H1 (cell line): ENCODE data around the gene ARF6. TPM values are rescaled to one million over a fixed set of nuclear protein-coding genes. Genes with fewer than 3 reads are reported as not detected.

Source experiments
- CTCF ChIA-PET: fragments of 300-600 bp; sonication (Branson Sonifier 250); formaldehyde crosslinking; loops from one replicate; lab custom pipeline; 2021; ENCODE audit not compliant: partially characterized antibody; lab: Charles Lee
- POLR2A ChIA-PET: fragments of 300-600 bp; sonication (Branson Sonifier 250); formaldehyde crosslinking; loops from one replicate; lab custom pipeline; 2021; ENCODE audit warnings: inconsistent platforms; ENCODE audit not compliant: partially characterized antibody; lab: Charles Lee
- DNase-seq, 2 experiments: peaks; one replicate each; pipeline versions ENCODE4 v3.0.0 to v3.0.0-alpha.2; 2010 to 2022; ENCODE audit warnings: low spot score in 2 of 2, low read depth in 1 of 2, mixed read lengths in 1 of 2
- FAIRE-seq: peaks from 2 replicates; lab custom pipeline; 2011; peaks lifted over from hg19 to GRCh38; lab: Jason Lieb, UNC
- H2AFZ ChIP-seq: 2 replicates; pipeline ENCODE4 v1.8.1; 2012; ENCODE audit warnings: low read length, inconsistent platforms
- H2AK5ac ChIP-seq: 2 replicates; pipeline ENCODE4 v1.6.1; 2013; ENCODE audit warnings: low read depth, low read length
- H2BK120ac ChIP-seq: replicated peaks from 2 replicates; pipeline ENCODE3; 2013; ENCODE audit warnings: low read depth, low read length, inconsistent platforms
- H2BK12ac ChIP-seq: 2 replicates; pipeline ENCODE4 v1.6.1; 2013; ENCODE audit warnings: low read depth, low read length
- H2BK15ac ChIP-seq: 2 replicates; pipeline ENCODE4 v1.6.1; 2013; ENCODE audit warnings: low read length
- H2BK20ac ChIP-seq: 2 replicates; pipeline ENCODE4 v1.6.1; 2013; ENCODE audit warnings: low read length
- H2BK5ac ChIP-seq: 2 replicates; pipeline ENCODE4 v1.6.1; 2013; ENCODE audit warnings: low read depth, low read length
- H3K14ac ChIP-seq: 2 replicates; pipeline ENCODE4 v1.6.1; 2013; ENCODE audit warnings: inconsistent platforms; ENCODE audit not compliant: insufficient read length
- H3K18ac ChIP-seq: 2 replicates; pipeline ENCODE4 v1.6.1; 2013; ENCODE audit warnings: low read length; ENCODE audit errors: extremely low read depth
- H3K23ac ChIP-seq: 2 replicates; pipeline ENCODE4 v1.6.1; 2013; ENCODE audit warnings: inconsistent platforms; ENCODE audit not compliant: insufficient read length
- H3K23me2 ChIP-seq: 2 replicates; pipeline ENCODE4 v1.6.1; 2013; ENCODE audit warnings: low read depth, low read length
- H3K27ac ChIP-seq: 2 replicates; pipeline ENCODE4 v1.6.1; 2011; ENCODE audit warnings: low read depth, low read length, inconsistent platforms
- H3K27me3 ChIP-seq, 4 experiments: replicated peaks in 1 of 4; 1 replicate in 1 of 4; 2 replicates in 3 of 4; pipeline versions ENCODE4 v1.6.1 to v1.8.1; 2011 to 2013; ENCODE audit warnings: low read length in 3 of 4, mild to moderate bottlenecking in 3 of 4, inconsistent platforms in 2 of 4, mixed read lengths in 2 of 4, moderate library complexity in 1 of 4; ENCODE audit not compliant: control insufficient read depth in 3 of 4, insufficient read depth in 3 of 4; ENCODE audit errors: extremely low read depth in 1 of 4
- H3K36me3 ChIP-seq, 4 experiments: 2 replicates each; pipeline versions ENCODE4 v1.6.1 to v1.8.1; 2011 to 2013; ENCODE audit warnings: mild to moderate bottlenecking in 4 of 4, low read length in 3 of 4, moderate library complexity in 2 of 4, control low read depth in 1 of 4, inconsistent platforms in 1 of 4; ENCODE audit not compliant: insufficient read depth in 4 of 4, control insufficient read depth in 2 of 4
- H3K4ac ChIP-seq: replicated peaks from 2 replicates; pipeline ENCODE3; 2013; ENCODE audit warnings: low read length, low read depth, mixed read lengths, inconsistent platforms; ENCODE audit not compliant: insufficient read length
- H3K4me1 ChIP-seq, 4 experiments: replicated peaks in 1 of 4; 1 replicate in 1 of 4; 2 replicates in 3 of 4; pipeline versions ENCODE4 v1.6.1 to v1.8.1; 2011 to 2013; ENCODE audit warnings: low read length in 3 of 4, inconsistent platforms in 2 of 4, mixed read lengths in 1 of 4; ENCODE audit not compliant: insufficient read depth in 4 of 4, control insufficient read depth in 3 of 4
- H3K4me2 ChIP-seq, 2 experiments: 2 replicates each; pipeline versions ENCODE4 v1.6.1 to v1.8.1; 2011 to 2013; ENCODE audit warnings: low read depth in 2 of 2, low read length in 2 of 2, control low read depth in 1 of 2, inconsistent platforms in 1 of 2, mild to moderate bottlenecking in 1 of 2; ENCODE audit not compliant: insufficient read depth in 1 of 2
- H3K4me3 ChIP-seq, 4 experiments: fragments of 200-600, 300-600 bp in 1 of 4; sonication (generic), shearing (Covaris generic), sonication (Bioruptor Twin) in 1 of 4; 2 replicates each; pipeline versions ENCODE4 v1.5.1 to v1.8.1; 2011 to 2016; ENCODE audit warnings: low read length in 4 of 4, low read depth in 3 of 4, control low read depth in 2 of 4, inconsistent platforms in 2 of 4, mild to moderate bottlenecking in 2 of 4, mixed read lengths in 1 of 4, moderate library complexity in 1 of 4; ENCODE audit not compliant: insufficient read depth in 2 of 4; ENCODE audit errors: extremely low read depth in 1 of 4
- H3K56ac ChIP-seq: replicated peaks from 2 replicates; pipeline ENCODE3; 2013; ENCODE audit warnings: low read depth, mild to moderate bottlenecking, mixed read lengths, low read length, inconsistent platforms; ENCODE audit not compliant: insufficient read length
- H3K79me1 ChIP-seq: 2 replicates; pipeline ENCODE4 v1.6.1; 2013; ENCODE audit warnings: low read depth, low read length, control low read depth
- H3K79me2 ChIP-seq, 2 experiments: 2 replicates each; pipeline versions ENCODE4 v1.6.1 to v1.8.1; 2012 to 2013; ENCODE audit warnings: low read length in 2 of 2, mild to moderate bottlenecking in 2 of 2, inconsistent platforms in 1 of 2; ENCODE audit not compliant: insufficient read depth in 2 of 2, control insufficient read depth in 1 of 2
- H3K9ac ChIP-seq, 4 experiments: replicated peaks in 1 of 4; 1 replicate in 1 of 4; 2 replicates in 3 of 4; pipeline versions ENCODE4 v1.6.1 to v1.8.1; 2011 to 2013; ENCODE audit warnings: low read depth in 3 of 4, low read length in 3 of 4, control low read depth in 2 of 4, mild to moderate bottlenecking in 2 of 4, moderate library complexity in 2 of 4, inconsistent platforms in 1 of 4; ENCODE audit errors: extremely low read depth in 1 of 4
- H3K9me3 ChIP-seq, 2 experiments: 2 replicates each; pipeline versions ENCODE4 v1.6.1 to v1.8.1; 2012 to 2013; ENCODE audit warnings: mild to moderate bottlenecking in 2 of 2, moderate library complexity in 2 of 2, control low read depth in 1 of 2, inconsistent platforms in 1 of 2, low read depth in 1 of 2, low read length in 1 of 2, mixed read lengths in 1 of 2; ENCODE audit not compliant: insufficient read depth in 2 of 2
- H4K20me1 ChIP-seq, 2 experiments: replicated peaks in 1 of 2; 2 replicates each; pipeline versions ENCODE3 to v1.8.1; 2011 to 2013; ENCODE audit warnings: inconsistent platforms in 2 of 2, low read length in 2 of 2, mild to moderate bottlenecking in 1 of 2; ENCODE audit not compliant: insufficient read depth in 2 of 2, control insufficient read depth in 1 of 2
- H4K5ac ChIP-seq: 2 replicates; pipeline ENCODE4 v1.6.1; 2013; ENCODE audit warnings: low read length, low read depth, mixed read lengths, inconsistent platforms; ENCODE audit not compliant: insufficient read length
- H4K8ac ChIP-seq: 2 replicates; pipeline ENCODE4 v1.8.0; 2013; ENCODE audit warnings: mild to moderate bottlenecking, moderate library complexity, low read length, inconsistent platforms; ENCODE audit not compliant: insufficient read depth; ENCODE audit errors: extremely low read depth
- H4K91ac ChIP-seq: replicated peaks from 2 replicates; pipeline ENCODE3; 2013; ENCODE audit warnings: low read length, mixed read lengths, inconsistent platforms; ENCODE audit not compliant: insufficient read length
- KDM4A ChIP-seq: IDR thresholded peaks from one replicate; pipeline ENCODE4 v1.7.1; 2012; ENCODE audit warnings: low read depth, mild to moderate bottlenecking, moderate library complexity, low read length, inconsistent platforms; ENCODE audit not compliant: severe bottlenecking
- WGBS, 2 experiments: shearing (Covaris generic) in 1 of 2; methylation state at CpG; one replicate each; pipeline versions ENCODE4 v1.1.6 to v1.1.7; 2013 to 2015; ENCODE audit warnings: low lambda C conversion rate in 2 of 2, mixed read lengths in 2 of 2, inconsistent platforms in 1 of 2, low coverage in 1 of 2, missing lambda C conversion rate in 1 of 2; ENCODE audit not compliant: insufficient replicate concordance in 2 of 2, insufficient coverage in 1 of 2, insufficient read length in 1 of 2; ENCODE audit errors: extremely low coverage in 1 of 2, missing lambda C conversion rate in 1 of 2; 5-methylcytosine and 5-hydroxymethylcytosine counted together
- long read RNA-seq, 2 experiments: library from RNA in 1 of 2; library from capped mRNA in 1 of 2; stranded (forward); transcript quantifications; one replicate each; pipeline ENCODE4 v2.0.0, GENCODE V29; 2021; ENCODE audit warnings: inconsistent platforms in 1 of 2
- polyA minus RNA-seq, 3 experiments: library from RNA; depleted of rRNA, polyadenylated mRNA; stranded (reverse); fragments of >200 nt; gene quantifications; 1 replicate in 2 of 3; 2 replicates in 1 of 3; pipeline ENCODE4 v1.2.3, GENCODE V29; 2011
- polyA plus RNA-seq, 7 experiments: library from polyadenylated mRNA; depleted of rRNA in 3 of 7; stranded (reverse) in 5 of 7; unstranded in 2 of 7; fragments of >200 nt in 5 of 7; fragments of 200-250 nt in 2 of 7; gene quantifications; 1 replicate in 5 of 7; 2 replicates in 1 of 7; 4 replicates in 1 of 7; pipeline versions ENCODE4 v1.2.1 to v1.2.3, GENCODE V29; 2011 to 2013; ENCODE audit warnings: missing spikeins in 2 of 7, mixed read lengths in 2 of 7
- total RNA-seq: library from RNA; stranded (reverse); fragmentation: NEBNext Ultra II Directional; extraction: Animal tissue kit (Norgen Biotek cat#: 25700); gene quantifications from 2 replicates; pipeline ENCODE4 v1.2.1, GENCODE V29; 2021

ARF6 gene
- total RNA-seq (56.7 and 56.9 TPM in 2 replicates), polyA plus RNA-seq (2011; rRNA removed) (17.2 and 20.8 TPM in 2 replicates), polyA minus RNA-seq (2011; rRNA and poly(A)+ RNA removed) (17.7 and 21.3 TPM in 2 replicates)
- 21.3 TPM for polyA plus RNA-seq (2011; cell fraction: cytosol; rRNA removed)
- polyA plus RNA-seq (2011; cell fraction: nucleus; rRNA removed): 18.2 TPM
- 24.0 to 30.3 TPM (median 25.4 TPM) in 4 replicates for polyA plus RNA-seq (2012, experiment 1 of 2)
- polyA plus RNA-seq (2012, experiment 2 of 2): 13.2 TPM
- 31.5 TPM for polyA plus RNA-seq (2013, experiment 1 of 2)
- 32.3 TPM for polyA plus RNA-seq (2013, experiment 2 of 2)
- 14.9 TPM for polyA minus RNA-seq (2011; cell fraction: cytosol; rRNA and poly(A)+ RNA removed)
- polyA minus RNA-seq (2011; cell fraction: nucleus; rRNA and poly(A)+ RNA removed): 22.1 TPM
- long read RNA-seq, experiment 1, transcript ARF6-201 (2 exons, 3,865 nt): major isoform, 7 of 97 reads
- long read RNA-seq, experiment 1, partial matches to known transcripts: 0 of 97 reads
- long read RNA-seq, experiment 1, other reads (novel, unspliced or antisense): 90 of 97 reads
- long read RNA-seq, experiment 2: 0 reads

- Histone ChIP-seq H4K5ac (peak within 1 kb of the TSS; percentile 97), H3K9me3 (no peaks in the 10 kb centered on the region), H2BK5ac (peak within 1 kb of the TSS; percentile 87), H2BK15ac (no peak within 1 kb of the TSS), H3K14ac (no peak within 1 kb of the TSS), H3K4me2 (peak within 1 kb of the TSS; percentile 83 to 89), H3K4me3 (peak within 1 kb of the TSS; percentile 82 to 93 (median 84)), H2BK20ac (no peak within 1 kb of the TSS), H3K9ac (peak within 1 kb of the TSS; percentile 93 to 98 (median 97)), H3K23ac (no peak within 1 kb of the TSS), H3K4ac (no peak within 1 kb of the TSS), H4K20me1 (peaks cover 8 to 14% of the 10 kb centered on the region in 2 experiments), H3K36me3 (peaks cover 0 to 17% (median 0%) of the 10 kb centered on the region in 4 experiments; a peak in 1 of 8 replicates), H3K4me1 (no peaks in the 10 kb centered on the region; a peak in 2 of 7 replicates), H3K23me2 (peaks cover 3% of the 10 kb centered on the region; the same call in 1 of the 2 replicates), H3K18ac (peak within 1 kb of the TSS; percentile 73; the same call in 1 of the 2 replicates), H4K91ac (peak within 1 kb of the TSS; percentile 60), H3K27ac (peak within 1 kb of the TSS; percentile 88), H2BK120ac (no peak within 1 kb of the TSS), H2AFZ (peak within 1 kb of the TSS; percentile 34; the same call in 1 of the 2 replicates), H3K79me1 (no peaks in the 10 kb centered on the region), H3K27me3 (no peaks in the 10 kb centered on the region), H3K79me2 (peaks cover 8 to 45% of the 10 kb centered on the region in 2 experiments), H2BK12ac (no peak within 1 kb of the TSS), H4K8ac (peak within 1 kb of the TSS; percentile 99), H3K56ac (peak within 1 kb of the TSS; percentile 86), H2AK5ac (no peak within 1 kb of the TSS)
- DNase-seq: peak; percentile 83 to 96
- 2% methylated on average over 54 of the region's 66 CpGs; no CpG with 5 or more reads in 1 of the 2 experiments for WGBS, 2 experiments
- no peak for FAIRE-seq
- ChIA-PET CTCF (interaction anchor here (0.7 to 1.9 kb wide), 7 partner anchors 7 to 30 kb away, joined by 3 to 7 read pairs (median 4); no protein-coding TSS in a partner anchor), POLR2A (interaction anchor here (0.7 to 2.6 kb wide), 16 partner anchors 10 to 224 kb away, joined by 3 to 22 read pairs (median 4); partner anchors contain the start of genes NEMF and VCPKMT)
- TF ChIP-seq KDM4A: peak; percentile 75
Measured at GRCh38 chr14:49892636-49893308, at the start of gene ARF6. ARF6 (plus strand) TSS chr14:49893082; CDS start chr14:49893737, 655 bp downstream.
